ENCODE data around the gene GTF2IRD1.

GTF2IRD1 gene

GRCh38 chr7:74612015-74612829 lies 158.5 kb downstream of the GTF2IRD1 start:
- FAIRE-seq: no peak

GRCh38 chr7:74615933-74616780 lies 162.5 kb downstream of the GTF2IRD1 start:
- FAIRE-seq (no peak), DNase-seq (ENCODE audit: insufficient read length, low spot score) (no peak)
- TF ChIP-seq CTCF (IDR thresholded peaks at IDR 0.05; ENCODE audit: insufficient read depth, missing control alignments): no peak

More at GRCh38 chr7:74612015-74612829, 158.5 kb downstream of the GTF2IRD1 start:
- no peak for TF ChIP-seq CTCF (IDR thresholded peaks at IDR 0.05; ENCODE audit: insufficient read depth, missing control alignments)
- DNase-seq (ENCODE audit: insufficient read length, low spot score): no peak

- FAIRE-seq (no peak), DNase-seq (ENCODE audit: insufficient read length, low spot score) (no peak)
Measured at GRCh38 chr7:74617180-74617744, 163.6 kb downstream of the GTF2IRD1 start.

GRCh38 chr7:74619235-74619860 lies 165.6 kb downstream of the GTF2IRD1 start:
- DNase-seq (ENCODE audit: insufficient read length, low spot score): no peak
- no peak for FAIRE-seq
- TF ChIP-seq CTCF (IDR thresholded peaks at IDR 0.05; ENCODE audit: insufficient read depth, missing control alignments): no peak

More at GRCh38 chr7:74617180-74617744, 163.6 kb downstream of the GTF2IRD1 start:
- TF ChIP-seq CTCF (IDR thresholded peaks at IDR 0.05; ENCODE audit: insufficient read depth, missing control alignments): no peak

GRCh38 chr7:74622228-74622749 lies 168.6 kb downstream of the GTF2IRD1 start:
- DNase-seq (ENCODE audit: insufficient read length, low spot score): no peak
- no peak for TF ChIP-seq CTCF (IDR thresholded peaks at IDR 0.05; ENCODE audit: insufficient read depth, missing control alignments)
- FAIRE-seq: no peak

- no peak for FAIRE-seq
- no peak for TF ChIP-seq CTCF (IDR thresholded peaks at IDR 0.05; ENCODE audit: insufficient read depth, missing control alignments)
- no peak for DNase-seq (ENCODE audit: insufficient read length, low spot score)
Measured at GRCh38 chr7:74623135-74623534, 169.4 kb downstream of the GTF2IRD1 start.
